ENCODE results near the gene NEO1.

Gene NEO1

DNA sequence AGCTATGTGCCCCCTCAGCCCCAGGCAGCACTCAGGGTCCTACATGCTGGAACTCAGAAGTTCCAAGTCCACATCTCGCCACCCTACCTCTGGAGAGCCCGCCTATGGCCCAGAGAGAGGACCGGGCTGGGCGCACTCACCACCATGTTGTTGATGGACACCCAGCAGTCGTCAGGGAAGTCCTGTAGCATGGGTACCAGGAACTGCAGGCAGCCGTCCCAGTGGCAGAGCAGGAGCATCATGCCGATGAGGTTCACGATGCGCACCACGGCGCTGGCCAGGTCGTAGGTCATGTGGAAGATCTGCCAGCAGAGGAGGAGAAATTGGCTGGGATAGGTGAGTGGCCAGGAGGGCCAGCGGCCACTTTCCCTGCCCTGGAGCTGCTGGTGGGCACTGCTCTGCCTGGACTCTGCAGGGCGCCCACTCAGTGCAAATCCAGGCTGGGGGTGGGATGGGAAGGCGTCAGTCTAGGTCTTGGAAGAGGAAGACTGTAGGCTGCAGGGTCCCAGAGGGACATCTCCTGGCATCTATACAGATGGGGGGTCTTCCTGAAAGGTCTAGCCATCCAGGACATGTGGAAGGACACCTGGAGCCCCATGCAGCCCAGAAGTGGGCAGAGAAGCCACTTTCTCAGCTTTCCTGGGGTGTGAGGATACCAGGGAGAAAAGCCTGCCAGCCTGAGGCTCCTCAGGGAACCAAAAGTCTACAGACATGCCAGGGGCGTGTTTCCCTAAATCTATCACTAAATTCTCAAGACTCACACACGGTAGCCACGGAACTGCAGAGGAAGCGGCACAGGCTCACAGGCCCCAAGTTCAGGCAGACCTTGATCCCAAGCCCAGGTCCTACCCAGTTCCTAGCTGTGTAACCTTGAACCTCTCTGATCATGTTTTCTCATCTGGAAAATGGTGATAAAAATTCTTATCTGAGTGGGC, 280.0 kb downstream of the NEO1 start:
- no peak for DNase-seq

DNA sequence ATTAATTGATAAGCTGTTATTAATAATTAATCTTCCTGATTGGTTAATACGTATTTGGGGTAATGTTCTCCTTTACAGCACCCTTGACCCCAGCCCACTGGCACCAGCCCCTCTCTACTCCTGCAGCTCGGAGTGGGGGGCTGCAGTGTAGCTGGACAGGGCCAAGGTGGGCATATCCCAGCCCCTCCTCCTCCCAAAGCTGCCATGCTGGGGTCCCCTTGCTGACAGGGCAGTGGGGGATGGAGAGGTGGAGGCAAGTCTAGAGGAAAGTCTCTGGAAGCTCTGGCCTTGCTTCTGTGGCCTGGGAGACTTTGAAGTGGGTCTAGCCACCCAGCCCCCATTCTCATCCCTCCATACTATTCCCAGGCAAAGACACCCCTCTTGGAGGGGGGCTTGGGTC, 280.7 kb downstream of the NEO1 start:
- DNase-seq: no peak

DNA sequence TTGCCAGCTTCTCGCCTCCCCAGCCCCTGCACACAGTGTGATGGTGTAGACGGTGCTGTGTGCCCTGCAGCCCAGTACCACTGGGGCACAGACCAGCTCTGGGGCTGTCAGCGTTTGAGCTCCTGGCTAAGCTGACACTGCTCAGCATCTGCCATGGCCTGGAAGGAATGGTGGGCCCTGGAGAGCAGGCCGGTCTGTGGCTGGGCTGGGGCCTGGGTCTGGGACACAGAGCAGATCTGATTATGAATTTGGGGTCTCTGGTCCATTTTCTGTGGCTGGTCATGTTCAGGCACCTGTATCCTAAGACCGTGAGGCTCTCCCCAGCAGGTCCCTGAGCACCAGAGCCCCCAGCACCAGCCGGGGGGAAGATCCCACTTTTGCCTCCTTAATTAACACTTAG, 281.8 kb downstream of the NEO1 start:
- DNase-seq: no peak

DNA sequence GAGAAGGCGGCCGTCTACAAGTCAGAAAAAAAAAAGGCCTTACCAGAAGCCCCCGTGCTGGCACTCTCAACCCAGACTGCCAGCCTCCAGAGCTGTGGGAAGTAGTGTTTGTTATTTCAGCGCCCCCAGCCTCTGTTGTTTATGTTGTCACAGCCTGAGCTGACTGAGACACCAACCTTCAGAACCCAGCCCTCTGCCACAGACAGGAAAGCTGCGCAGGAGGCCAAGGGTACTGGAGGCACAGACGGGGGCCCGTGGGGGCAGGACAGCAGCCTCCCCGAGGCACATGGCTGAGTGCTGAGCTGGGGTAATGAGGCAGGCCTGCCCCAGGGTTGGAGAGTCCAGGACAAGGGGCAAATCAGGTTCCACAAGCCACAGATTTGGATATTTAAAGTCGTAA, 282.8 kb downstream of the NEO1 start:
- no peak for DNase-seq

DNA sequence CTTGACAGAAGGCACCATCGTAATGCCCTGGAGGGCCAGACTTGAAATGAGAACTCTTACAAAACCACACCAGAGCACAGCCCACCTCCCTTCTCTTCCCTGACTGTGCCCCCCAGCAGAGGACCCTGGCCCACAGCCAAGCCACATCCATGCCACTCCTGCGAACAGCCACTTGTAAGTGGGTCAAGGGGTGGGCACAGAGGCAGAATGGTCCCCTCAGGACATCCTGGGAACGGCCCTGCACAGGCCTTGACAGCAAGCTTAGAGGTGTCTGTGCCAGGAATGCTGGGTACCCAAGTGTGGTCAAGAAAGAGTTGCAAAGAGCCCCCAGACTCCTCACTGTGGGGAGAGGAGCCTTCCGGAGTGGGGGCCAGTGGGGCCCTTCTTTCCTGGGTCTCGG, 283.2 kb downstream of the NEO1 start:
- DNase-seq: no peak

DNA sequence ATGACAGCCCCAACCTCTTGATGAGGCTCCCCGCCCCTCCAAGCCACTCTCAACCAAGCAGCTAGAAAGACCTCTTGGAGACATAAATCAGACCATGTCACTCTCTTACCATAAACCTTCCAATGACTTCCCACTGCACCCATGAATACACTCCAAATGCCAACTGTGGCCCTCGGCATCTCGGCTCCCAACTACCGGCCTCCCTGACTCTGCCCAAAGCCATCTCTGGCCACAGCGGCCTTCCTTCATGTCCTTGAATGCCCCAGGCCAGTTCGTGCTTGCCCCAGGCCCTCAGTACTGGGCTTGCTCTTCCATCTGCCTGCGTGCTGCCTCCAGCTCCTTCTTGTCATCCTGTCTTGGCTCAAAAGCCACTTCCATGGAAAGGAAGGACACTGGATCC, 284.5 kb downstream of the NEO1 start:
- no peak for DNase-seq

DNA sequence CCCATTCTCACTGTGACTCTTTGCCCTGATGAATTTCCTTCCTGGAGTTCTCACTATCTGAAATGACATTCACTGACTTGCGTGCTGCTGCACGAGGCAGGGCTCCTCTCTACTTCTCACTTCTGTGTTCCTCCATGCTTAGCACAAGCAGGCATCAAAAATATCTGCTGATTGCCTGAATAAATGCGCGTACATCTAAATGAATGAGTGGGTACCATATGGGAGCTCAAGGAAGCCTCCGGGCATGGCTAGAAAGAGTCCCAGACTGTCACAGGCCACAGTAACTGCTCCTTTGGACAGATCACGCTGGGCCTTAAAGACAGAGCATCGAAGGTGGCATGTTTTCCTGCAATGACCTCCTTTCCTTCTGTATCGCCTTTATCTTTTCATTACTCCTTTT, 284.9 kb downstream of the NEO1 start:
- no peak for DNase-seq

DNA sequence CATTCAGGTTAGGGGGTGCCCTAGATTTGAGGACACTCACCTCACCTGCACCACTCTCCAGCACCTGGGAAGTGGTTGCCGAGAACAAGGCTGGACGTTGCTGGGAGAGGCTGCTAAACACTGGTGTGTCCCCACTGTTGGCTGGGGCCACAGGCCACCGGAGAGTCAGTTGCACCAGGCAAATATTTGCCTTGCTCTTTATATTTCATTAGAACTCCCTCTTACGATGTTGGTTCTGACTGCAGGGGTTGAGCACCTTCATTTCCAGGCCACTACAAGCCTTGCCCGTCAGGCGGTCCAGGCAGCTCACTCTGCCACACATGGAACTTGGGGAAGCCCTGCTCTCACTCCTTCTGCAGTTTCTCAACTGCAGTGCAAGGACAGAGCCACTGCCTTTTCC, 285.8 kb downstream of the NEO1 start:
- no peak for DNase-seq

DNA sequence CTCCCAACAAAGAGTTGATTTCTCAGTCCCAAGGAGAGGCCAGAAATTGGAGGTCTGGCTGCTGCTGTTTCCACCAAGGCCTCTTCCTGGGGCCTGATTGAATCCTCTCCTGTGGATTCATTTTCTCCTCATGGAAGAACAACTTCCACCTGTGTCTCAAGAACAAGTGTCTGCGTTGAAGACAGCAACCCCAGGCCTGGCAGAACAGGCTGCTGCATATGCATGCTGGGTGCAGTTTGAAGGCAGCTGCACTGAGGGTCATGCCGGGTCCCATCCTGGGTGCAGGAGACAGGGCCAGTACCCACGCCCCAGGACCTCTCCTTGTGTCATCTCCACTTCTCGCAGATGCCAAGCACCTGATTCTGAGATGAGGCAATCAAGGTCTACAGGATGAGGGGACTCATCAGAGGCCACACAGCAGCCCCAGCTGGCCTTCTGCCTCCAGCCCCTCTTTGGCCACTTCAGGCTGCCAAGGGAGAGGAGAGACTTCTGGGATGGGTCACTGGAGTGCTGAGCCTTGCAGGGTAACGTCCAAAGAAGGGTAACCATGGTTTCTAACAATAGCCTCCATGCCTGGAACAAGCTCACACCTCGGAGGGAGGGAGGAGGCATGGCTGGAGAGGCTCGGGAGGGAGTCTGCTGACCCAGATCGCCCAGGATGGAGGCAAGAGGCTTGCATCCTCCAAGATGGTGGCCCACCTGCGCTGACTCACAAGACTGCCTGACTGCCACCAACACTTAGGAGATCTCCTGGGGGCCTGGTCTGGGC, 286.5 kb downstream of the NEO1 start:
- no peak for DNase-seq

DNA sequence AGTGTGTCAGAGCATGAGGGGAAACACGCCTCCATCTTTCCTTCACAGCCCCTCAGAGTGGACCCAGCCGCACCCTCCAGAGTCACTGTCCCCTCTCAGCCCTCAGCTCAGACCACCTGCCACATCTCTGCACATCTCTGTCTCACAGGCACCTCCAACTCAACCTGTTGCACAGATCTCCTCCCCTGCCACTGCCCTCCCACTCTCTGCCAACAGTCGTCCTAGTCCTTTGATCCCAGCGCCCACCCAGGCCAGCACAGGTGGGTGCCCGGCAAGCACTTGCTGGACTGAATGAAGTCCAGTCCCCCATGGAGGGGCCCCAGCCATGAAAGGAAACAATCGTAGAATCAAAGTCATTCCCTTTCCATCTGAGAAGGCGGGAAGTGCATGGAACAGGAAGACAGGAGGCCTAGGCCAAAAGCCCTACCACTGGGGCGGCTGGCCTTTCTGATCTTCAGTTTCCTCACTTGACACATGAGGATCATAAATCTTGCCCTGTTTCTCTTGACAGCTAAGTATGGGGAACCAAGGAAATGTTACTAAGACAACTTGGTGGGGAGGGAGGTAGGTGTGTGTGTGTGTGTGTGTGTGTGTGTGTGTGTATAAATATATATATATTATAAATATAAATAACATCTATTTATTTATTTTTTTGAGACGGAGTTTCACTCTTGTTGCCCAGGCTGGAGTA, 288.4 kb downstream of the NEO1 start:
- no peak for DNase-seq

DNA sequence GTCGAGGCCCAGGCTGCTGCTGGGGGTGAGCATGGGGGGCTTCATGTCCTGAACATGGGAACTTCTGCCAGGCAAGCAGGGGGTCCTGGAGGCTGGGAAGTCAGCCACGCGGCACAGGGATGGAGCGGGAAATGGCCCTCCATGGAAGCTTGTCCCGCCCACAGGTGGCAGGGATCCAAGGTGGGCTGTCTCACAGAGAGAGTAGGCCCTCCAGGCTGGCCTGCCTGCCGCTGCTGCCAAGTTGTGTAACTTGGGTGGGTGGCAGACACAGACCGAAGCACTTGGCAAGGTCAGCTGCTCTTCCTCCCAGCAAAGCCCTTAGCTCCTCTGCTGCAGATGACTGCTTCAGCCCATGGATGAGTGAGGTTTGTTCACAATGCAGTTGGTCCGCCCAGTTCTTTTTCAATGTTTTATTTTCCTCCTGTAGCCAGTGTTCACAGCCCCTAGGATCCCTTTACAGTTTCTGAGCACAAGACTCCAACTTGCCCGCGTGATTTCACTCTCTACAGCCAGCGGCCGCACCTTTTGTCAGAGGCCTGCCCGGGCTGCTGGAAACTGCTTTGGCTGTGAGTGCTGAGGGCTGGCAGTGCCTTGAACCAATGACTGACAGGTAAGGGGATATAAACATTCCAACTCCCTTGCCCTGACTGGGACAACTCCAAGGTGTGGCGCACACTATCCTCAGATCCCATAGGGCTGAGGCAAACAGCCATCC, 289.8 kb downstream of the NEO1 start:
- no peak for DNase-seq

DNA sequence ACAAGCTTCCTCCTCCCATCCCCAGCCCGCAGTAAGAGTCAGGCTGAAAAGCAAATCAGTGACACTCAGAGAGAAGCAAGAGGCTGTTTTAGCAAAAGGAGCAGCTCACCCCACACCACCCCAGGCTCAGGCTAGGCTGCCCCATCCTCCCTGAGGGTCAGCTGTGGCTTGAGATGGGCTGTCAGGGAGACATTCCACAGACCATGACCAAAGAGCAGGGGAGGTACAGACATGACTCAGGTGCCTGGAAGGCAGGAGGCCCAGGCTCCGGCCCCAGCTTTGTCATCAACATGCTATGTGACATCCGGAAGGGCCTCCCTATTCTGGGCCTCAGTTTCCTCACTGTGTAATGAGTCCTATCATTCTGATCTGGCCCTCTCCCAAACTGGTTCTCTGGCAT, 291.8 kb downstream of the NEO1 start:
- DNase-seq: no peak

DNA sequence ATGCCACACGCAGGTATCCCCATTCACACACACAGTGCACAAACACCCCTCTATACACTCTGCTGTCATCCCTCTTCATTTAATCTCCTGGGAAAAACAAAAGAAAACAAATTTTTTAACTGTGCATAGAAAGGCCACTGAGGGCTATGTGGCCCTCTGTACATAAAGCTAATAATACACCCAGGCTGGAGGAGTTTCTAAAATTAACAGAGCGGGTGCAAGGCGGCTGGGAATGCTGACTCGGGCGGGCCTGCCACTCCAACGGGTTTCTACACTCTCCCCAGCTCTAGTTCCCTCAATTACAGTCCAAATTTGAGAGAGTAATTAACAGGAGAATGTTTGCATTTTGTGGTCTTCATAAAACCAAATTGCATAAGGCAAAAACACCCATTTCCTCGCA, 293.4 kb downstream of the NEO1 start:
- no peak for DNase-seq

DNA sequence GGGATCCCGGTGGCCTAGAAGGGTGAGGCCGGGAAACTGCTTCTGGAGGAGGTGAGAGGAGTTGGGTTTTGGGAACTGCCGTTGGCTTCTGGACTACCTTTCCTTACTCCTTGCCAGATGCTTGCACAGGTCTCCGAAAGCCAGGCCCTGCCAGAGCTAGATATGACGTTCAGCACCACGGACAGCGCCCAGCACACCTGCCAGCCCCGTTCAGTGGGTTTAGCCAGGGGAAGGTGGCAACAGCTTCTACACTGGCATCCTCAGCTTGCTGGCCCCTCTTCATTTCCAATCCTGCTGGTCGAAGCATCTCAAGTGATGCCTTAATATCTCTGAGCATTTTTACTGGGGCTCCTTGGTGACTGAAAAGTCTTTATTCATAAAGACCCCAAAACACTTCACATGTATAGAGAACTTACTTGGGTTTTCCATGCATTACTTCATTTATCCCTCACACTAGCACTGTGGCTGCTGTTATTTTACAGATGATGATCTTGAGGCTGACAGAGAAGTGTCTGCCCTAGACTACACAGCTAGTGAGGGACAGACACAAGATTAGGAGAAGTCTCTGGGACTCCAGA, 294.6 kb downstream of the NEO1 start:
- DNase-seq: no peak

DNA sequence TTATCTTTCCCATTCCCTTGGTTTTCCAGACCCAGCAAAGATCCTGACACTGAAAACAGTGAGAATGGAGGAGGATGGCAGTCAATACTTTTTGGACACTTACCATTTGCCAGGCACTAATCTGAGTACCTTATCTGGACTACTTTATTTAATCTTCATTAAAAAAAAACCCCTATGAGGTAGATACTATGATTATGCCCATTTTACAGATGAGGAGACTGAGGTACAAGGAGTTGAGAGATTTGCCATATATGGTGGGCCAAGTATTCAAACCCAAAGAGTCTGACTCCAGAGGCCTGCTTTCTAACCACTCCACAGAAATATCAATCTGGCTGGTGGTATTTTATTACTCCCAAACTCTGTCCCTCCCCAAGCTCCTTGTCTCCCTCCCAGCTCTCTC, 296.9 kb downstream of the NEO1 start:
- DNase-seq: no peak

DNA sequence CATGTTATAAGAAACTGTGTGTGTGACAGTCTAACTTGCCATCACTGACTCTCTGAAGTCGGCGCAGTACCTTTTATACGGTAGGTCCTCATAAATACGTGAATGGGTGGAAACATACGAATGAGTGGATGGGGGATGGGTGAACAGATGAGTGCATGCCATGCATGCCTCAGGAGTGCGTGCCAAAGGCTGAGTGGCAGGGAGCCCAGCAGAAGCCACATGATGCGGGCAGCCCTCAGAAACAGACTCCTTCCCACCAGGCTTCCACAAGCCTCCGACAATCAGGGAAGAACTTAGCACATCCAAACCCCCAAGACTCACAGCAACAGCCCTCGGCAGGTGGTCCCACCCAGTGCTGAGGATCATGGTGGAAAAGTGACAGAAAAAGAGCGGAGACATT, 299.8 kb downstream of the NEO1 start:
- DNase-seq: peak; percentile 40

DNA sequence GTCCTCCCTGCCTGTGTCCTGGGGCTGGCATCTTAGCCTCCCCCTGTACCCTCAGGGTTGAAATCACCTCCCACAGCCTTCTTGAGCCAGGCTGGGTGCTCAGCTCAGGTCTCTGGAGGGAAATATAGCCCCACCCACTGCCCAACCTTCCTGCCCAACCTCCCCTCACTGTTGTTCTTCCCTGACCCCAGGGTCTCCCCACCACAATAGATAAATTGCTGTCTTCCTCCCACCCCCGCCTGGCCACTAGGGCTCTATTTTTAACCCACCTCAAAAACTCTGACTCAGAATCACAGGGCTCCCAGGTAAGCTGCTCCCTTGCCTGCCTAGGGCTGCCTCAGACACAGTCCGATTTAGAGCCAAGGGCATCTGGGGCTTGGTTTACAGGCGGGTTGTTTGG, 301.5 kb downstream of the NEO1 start:
- DNase-seq: no peak

DNA sequence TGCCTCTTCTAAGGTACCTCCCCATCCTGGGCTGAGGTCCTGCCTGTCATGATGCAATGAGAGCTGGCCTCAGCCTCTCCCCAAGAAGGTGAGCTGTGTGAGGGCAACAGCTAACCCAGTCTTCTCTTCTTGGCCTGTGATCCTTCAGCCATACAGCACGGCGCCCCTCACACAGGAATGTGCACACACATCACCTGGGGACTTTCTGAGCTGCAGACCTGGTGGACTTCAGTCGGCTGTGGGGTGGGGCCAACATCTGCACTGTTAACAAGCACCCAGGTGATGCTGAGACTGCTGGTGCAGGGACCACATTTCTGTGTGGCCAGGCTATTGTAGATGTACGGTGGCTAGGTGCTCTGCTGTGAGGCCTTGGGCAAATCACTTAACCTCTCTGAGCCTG, 302.0 kb downstream of the NEO1 start:
- no peak for DNase-seq

All from midbrain (tissue), 1 donor.